Raji (cell line): Measurements from ENCODE around the gene SPATS2.

Experiments
- POLR2A ChIP-seq: IDR thresholded peaks from 2 replicates; pipeline ENCODE4 v1.6.1; 2011; ENCODE audit warnings: low read depth, low read length, control low read depth; ENCODE audit not compliant: insufficient read depth

Gene SPATS2

DNA sequence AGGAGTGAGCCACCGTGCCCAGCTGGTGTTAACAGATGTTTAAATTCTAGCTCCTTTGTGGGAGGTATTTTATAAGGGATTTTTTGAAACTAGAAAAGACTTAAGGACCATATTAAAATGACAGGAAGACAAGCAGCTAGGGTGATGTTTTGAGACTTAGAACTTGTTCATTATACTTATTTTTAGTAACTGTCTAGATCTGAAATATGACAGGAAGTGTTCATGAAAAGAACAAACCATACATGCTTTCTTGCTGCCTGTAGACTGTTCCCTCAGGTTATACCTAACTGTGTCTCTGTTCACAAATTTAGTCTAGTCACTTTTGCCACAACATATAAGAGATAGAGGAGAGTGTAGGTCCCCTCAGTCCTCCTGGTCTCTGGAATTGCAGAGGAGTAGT lies 134.6 kb downstream of the SPATS2 start:
- no peak for TF ChIP-seq POLR2A

DNA sequence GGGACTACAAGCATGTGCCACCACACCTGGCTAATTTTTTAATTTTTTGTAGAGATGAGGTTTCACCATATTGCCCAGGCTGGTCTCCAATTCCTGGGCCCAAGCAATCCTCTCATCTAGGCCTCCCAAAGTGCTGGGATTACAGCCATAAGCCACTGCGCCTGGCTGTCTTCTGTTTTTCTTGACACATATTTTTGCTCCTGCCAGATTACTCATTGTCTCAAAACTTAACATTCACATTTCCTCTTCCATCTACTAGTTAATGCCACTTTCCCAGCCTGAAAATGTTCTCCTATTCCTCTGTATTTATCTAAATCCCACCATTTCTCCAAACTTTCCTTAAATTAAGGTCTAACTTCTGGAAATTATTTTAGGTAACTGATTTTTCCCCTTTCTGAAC lies 135.3 kb downstream of the SPATS2 start:
- TF ChIP-seq POLR2A, result no peak

DNA sequence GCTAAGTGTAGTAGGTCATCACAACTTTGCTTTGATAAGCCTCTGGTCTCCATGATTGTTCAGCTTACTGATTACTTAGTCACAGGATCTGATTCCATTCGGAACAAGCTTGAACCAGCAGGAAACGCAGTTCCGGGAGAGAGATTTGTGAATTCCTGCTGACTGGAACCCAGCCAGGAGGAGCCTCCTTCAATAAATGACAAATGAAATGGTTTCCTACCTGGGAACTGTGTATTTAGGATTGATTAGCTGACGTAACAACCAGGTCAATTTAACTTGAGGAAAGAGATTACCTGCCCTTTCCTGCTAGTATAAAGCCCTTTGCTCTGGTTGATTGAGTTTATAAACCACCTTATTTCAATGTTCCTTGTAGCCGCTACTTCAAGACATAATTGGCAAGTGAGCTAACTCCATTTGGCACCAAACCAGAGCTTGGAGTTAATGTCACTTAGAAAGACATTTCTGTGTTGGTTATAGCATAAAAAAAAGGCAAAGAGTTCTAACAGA lies 136.5 kb downstream of the SPATS2 start:
- no peak for TF ChIP-seq POLR2A

DNA sequence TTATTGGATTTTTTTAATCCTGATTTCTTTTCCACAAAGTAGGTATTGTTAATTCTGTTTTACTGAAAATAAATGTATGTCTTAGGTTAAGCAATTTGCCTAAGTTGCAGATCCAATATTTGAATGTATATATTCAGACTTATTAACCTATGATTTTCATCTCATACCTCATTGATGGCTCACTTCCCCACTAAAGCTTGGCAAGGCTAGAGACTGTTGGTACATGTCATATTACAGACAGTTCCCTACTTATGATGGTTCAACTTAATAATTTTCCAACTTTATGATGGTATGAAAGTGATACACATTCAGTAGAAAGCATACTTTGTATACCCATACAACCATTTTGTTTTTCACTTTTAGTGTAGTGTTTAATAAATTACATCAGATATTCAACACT lies 138.4 kb downstream of the SPATS2 start:
- TF ChIP-seq POLR2A, result no peak

DNA sequence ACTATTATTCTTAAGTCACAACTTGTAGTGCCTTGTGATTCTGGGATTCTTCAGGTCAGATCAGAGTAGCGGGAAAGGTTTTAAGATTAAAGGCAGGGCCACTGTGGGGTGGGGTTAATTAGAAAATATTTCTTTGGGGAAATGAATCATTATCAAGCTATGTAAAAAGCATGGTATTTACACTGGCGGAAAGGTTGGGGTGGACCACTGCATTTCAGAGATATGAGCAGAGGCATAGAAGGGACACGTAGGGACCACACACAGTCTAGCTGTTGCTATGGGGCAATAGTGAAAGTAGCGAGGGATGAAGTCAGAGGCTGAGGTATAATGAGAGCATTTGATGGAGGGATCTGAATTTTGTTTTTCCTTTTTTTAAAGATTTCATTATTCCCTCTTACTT lies 139.9 kb downstream of the SPATS2 start:
- TF ChIP-seq POLR2A, result no peak

DNA sequence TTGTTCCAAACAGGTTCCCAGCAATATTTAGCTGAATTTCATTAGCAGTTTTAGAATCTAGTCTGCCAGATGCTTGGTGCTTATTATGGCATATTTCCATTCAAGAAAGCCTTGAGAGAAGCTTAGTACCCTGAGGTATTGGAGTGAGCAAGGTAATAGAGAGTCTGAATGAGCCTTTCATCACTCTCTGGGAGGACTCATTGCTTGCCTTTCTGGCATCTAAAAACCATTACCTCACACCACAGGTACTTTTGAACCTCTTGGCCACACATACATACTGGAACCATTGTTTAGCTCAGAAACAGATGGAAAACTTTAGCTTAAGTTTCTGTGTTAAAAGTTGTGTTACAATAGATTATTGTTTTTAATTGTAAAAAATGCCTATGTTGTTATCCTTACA lies 144.1 kb downstream of the SPATS2 start:
- TF ChIP-seq POLR2A, result no peak

DNA sequence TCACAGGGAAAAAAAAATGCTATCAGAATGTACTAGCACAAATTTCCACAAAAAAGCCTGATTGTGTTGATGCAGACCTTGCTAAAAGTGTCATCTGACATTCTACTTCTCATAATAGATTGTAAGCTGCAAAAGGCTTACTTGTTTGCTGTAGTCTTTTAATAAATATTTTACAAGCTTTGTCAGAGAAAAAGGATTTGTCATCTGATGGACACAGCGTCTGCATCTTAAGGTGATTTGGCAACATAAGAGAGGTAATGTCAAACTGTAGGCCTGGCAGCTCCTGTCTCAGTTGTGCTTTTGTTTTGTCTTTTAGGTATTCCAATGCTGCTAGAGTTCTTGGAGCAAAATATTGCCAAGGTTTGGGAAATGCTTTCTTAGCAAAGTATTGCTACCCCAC lies 145.3 kb downstream of the SPATS2 start:
- no peak for TF ChIP-seq POLR2A

DNA sequence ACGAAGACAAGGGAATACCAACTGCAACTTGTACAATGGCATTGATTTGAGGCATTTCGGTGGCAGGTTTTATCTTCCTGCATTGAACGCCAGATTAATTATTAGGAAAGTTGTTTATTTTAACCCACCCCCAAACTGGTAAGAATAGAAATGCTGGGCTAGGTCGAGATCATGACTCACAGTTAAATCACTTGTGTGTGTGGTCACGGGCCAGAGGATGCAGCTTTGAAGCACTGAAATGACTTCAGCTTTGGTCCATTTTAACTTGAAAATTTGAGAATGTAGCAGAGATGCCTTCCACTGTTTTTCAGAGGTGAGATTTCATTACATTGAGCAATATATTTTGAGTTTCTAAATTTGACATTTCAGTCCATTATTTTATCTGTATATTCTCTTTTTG lies 148.0 kb downstream of the SPATS2 start:
- TF ChIP-seq POLR2A, result no peak

DNA sequence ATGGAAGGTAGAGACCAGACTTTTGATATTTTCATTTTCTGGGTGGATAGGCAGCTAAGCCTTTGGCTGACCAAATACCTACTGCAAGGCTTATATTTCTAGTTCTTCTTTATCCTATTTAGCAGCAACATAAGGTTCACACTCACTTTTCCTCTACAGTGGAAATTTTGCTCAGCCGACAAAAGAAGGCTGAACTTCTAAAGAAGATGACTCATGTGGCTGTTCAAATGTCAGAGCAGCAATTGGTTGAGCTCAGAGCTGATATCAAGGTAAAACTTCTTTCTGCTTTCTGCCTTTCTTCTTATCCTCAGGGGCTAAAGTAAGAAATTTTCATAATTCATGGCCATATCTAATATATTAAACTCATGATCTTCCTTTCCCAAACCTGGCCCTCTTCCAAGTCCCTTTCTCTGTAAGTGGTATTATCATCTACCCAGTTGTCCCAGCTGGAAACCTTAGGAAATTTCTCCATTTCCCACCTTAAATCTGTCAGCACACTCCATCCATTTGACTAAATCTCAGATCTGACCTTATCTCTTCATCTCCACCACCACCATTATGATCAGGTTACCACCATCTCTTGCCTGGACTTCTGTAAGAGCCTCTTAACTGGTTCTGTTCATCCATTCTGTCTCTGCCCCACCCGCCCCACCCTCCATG lies 151.8 kb downstream of the SPATS2 start:
- TF ChIP-seq POLR2A, result no peak

DNA sequence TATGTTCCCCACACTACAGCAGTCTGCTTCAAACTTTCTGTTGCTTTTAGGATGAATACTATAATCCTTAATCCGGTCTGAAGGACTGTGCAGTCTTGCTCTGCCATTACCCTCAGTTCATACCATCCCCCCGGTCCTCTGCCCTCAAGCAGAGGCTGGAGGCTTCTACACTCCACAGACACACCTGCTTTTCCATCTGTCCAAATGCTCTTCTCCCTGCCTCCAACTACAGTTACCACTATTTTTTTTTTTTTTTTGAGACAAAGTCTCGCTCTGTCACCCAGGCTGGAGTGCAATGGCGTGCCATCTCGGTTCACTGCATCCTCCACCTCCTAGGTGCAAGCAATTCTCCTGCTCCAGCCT lies 152.3 kb downstream of the SPATS2 start:
- no peak for TF ChIP-seq POLR2A

DNA sequence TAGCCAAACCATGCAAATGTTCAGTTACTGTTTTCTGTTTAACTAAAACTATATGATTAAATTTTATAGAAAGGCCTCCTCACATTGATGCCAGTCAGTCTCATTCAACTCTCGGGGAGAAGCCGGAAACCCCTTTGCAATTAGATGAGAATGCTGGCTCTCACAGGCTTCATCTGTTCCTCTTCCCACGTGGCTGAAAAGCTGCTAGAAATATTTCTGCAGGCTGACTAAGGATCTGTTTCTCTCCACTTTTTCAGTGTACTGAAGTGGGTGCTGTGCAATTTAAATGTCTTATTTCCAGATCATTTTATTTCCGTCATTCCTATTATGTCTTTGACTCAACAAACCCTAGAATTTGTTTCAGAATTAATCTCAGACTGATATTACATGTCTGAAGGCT lies 154.1 kb downstream of the SPATS2 start:
- no peak for TF ChIP-seq POLR2A

DNA sequence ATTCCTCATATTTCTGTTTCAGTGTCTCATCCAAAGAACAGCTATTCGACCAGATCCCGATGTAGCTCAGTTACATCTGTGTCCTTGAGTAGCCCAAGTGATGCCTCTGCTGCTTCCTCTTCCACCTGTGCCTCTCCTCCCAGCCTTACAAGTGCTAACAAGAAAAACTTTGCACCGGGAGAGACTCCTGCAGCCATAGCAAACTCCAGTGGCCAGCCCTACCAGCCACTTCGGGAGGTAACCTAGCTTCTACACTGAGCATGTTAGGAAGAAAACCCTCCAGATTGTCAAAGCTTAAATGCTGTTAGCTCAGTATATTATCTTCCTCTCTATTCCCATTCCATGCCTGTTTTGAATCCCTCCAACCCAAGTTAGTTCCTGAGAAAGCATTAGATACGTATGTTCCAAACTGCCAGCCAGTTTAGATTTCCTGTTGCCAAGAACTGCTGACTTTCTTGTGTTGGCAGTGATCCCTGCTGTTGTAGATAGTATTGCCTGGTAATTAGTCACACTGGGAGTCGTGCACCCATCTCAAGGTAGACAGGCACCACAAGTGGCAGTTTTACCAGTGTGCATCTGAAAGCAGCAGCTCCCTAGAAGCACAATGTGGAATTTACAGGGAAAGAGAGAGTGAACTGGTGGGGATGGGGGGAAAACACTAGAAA lies 157.5 kb downstream of the SPATS2 start:
- TF ChIP-seq POLR2A, result no peak

DNA sequence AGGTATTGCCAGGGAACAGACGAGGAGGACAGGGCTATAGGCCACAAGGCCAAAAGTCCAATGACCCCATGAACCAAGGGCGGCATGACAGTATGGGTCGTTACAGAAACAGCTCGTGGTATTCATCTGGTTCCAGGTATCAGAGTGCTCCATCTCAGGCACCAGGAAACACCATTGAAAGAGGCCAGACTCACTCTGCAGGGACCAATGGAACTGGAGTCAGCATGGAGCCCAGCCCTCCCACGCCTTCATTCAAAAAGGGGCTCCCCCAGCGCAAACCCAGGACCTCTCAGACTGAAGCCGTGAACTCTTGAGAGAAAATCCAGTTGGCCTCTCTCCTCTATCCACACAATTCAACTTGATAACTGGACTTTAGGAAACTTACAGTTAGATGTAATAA lies 158.7 kb downstream of the SPATS2 start:
- TF ChIP-seq POLR2A, result no peak

DNA sequence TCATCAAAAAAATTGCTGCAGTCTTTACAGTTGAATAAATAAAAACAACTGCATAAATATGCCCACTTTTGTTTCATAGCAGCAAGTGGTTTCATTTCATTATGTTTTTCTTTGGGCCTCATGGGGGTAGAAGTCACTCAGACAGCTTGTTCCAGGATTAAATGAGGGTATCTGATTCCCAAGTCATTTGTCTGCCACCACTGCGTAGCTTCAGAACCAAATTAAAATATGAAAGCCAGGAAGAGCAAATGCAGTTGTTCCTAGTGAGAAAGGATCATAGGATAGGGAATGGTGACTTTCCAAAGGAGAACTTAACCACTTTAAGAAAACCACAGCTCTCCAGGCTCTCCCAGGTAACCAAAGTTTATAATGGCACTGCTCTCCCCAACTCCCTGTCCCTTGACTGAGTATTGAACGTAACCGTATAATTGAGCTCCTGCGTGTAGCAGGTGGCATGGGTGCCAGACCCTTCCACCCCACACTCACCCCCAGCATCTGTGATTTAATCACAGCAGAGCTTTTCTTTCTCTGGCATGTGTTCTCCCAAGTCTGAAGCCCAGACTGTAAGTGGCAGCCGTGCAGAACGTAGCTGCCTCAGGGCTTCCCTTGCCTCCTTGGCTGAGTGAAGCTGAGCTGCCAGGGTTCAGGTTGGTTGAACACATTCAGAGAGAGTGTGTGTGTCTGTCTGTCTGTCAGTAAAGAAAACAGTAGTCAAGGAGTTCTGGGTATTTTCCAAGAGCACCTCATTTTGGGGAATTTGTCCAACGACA lies 160.3 kb downstream of the SPATS2 start:
- TF ChIP-seq POLR2A, result no peak

DNA sequence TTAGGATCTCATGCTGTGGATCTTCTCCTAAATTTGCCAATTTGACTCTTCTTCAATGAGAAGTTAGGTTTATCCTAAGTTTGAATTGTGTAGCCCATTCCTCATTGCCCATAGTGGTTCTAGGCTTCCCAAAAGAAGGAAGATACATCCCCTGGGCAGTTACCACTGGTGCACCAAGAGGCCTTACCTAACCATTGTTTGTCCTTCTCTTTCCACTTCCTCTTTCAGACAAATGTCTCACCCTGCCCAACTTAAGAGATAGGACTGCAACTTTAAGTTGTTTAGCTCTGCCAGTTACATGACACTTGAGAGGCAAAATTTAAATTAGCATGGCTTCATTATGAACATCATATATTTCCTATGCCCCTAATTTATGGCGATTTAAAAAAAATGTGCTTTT lies 162.2 kb downstream of the SPATS2 start:
- TF ChIP-seq POLR2A, result no peak

DNA sequence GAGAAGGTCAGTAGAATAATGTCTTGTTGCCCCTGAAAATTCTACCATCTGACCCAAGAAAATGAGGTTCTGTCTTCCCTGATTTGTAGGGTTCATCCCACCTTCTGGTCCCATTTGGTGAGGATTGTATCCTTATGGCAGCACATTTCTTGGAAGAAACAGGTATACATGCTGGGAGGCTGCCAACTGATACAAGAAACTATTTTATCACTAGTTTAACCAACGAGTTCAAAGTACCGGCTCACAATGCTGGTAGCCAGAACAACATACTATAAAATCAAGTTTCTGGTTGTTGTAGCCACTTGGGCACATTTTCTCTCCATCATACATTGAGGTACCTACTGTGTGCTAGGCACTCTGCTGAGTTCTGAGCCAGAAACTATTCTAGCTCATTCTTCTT lies 164.5 kb downstream of the SPATS2 start:
- TF ChIP-seq POLR2A, result no peak
